Activated CD4-positive, alpha-beta T cell treated with anti-CD3 and anti-CD28 coated beads for 48 hours (primary cell): ENCODE measurements around the gene SEC14L1.
"Not testable (repeated sequence)": the region's sequence is repeated elsewhere in the genome, so short reads cannot be mapped to it uniquely, and the experiment has no call there.

Source experiments
- DNase-seq: peaks from one replicate; pipeline ENCODE4 v3.0.0-alpha.2; 2020

The SEC14L1 gene

DNA sequence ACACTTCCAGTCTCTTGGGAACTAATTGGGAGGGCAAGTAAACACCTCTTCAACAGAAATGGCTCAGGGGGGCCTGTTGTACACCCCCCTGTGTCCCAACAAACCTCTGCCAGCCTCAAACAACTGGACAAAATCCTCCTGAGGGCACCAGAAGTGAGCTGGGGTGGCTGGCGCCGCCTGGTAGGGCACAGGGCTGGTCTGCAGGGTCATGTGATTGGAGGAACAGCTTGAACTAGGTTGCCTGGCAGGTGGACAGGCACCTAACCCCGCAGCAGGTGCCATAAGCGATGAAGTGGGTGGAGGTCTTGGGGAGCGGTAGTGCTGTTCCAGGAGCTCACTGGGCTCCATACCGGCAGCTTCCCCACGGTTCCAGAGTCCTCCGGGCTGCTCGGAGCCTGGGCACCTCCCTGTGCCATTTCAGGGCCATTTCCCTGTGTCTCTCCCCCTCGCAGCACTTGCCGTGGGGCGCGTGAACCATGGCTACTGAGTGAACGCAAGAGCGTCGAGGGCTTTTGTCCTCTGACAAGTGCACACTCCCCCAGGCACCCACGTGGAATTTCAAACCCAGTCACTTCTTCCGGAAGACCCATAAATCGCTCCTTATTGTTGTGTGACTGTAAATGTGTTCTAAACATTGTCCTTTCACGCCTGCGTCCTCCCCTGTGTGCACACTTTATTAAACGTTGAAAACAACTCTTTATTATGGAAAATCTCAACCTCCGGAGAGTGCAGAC lies 101.5 kb downstream of the SEC14L1 start:
- DNase-seq, result no peak

DNA sequence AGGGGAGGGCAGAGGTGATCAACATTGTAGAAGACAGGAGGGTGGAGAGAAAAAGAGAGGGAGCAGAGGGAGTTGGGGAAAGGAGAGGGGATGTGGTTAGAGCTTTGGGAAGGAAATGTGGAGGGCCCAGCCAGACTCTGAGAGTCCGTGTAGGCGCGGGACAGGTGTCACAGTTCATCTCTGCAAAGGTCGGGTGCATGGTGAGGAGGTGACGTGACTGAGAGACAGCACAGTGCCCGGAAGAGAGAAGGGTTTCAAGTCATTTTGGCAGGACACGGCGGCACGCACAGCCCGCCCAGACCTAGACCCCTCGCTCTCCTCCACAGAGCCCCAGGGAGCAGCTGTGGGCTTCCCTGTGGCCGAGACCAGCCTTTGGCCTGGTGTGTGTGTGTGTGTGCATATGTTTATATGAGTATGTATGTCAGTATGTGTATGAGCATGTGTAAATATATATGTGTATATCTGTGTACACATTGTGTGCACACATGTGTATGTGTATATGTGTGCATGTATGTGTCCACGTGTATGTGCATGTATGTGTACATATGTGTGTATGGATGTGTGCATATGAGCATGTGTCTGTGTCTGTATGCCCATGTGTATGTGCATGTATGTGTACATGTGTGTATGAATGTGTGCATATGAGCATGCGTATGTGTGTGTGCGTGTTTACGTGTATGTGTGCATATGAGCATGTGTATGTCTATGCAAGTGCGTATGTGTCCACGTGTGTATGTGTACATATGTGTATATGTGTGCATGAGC lies 104.6 kb downstream of the SEC14L1 start:
- no peak for DNase-seq

DNA sequence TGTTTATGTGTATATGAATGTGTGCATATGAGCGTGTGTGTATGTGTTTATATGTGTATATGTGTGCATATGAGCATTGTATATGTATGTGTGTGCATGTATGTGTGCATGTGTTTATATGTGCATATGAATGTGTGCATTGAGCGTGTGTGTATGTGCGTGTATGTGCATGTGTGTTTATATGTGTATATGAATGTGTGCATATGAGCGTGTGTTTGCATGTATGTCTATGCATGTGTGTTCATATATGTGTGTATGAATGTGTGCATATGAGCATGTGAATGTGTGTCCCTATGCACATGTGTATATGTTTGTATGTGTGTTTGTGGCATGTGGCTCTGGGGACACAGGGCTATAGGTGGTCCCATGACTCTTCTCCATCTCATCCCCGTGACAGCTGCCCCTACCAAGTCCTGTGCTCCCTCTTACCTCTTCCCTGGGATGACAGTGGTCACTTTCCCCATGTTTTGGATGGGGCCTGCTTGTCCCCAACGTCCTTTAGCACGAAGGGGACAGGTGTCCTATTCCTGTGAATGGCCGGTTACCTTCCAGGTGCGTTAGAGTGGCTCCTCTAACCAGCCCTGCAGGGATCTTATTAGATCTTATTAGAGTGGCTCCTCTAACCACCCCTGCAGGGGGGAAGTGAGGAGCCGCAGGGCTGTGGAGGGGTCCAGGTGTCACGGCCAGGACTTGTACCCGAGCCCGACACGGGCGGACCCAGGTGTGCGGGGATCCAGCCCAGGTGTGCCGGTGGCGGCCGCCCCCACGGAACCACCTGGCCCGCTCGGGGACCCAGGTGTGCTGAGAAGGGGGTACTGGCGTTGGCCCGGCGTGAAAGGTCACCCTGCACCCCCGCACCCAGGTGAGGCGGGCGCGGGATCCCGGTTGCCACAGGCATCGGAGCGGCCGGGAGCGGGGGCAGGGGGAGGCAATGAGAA lies 105.6 kb downstream of the SEC14L1 start:
- DNase-seq, result no peak

DNA sequence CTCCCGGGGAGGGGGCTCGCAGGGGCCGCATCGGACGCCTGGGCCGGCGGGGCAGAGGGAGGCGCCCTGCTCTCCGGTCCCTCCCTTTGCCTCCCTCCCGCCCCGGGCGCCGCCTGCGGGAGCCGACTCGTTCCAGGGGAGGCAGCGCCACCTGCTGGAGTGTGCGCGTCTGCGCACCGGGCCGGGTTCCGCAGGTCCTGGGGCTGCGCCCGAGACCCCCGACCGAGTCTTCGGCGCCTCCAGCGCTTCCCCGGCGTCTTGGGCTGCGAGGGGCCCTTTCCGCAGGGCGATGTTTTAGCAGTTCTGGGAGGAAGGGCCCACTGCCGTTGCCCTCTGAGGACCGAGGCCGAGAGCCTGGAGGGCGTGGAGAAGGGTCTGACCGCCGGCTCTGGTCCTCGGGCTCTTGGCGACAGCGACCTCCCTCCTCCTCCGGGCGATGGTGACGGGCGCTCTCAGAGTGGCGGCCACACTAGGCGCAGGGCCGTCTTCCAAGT lies 106.3 kb downstream of the SEC14L1 start:
- peak; percentile 90 for DNase-seq

DNA sequence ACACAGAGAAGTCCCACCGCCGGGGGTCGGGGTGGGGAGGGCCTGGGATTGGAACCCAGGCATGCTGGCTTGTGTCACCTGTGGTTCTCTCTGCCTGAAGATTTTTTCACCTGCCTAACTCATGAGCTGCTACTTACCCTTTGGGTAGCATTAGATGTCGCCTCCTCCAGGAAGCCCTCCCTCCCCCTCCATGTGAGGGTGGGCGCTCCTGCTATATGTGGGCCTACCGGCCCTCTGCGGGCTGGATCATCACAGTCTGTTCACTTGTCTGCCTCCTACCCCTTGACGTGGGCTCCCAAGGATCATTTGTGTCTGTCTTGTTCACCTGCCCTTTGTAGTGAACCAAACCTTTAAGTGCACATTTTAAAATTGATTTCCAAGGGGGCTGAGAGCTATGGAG lies 106.8 kb downstream of the SEC14L1 start:
- no peak for DNase-seq

DNA sequence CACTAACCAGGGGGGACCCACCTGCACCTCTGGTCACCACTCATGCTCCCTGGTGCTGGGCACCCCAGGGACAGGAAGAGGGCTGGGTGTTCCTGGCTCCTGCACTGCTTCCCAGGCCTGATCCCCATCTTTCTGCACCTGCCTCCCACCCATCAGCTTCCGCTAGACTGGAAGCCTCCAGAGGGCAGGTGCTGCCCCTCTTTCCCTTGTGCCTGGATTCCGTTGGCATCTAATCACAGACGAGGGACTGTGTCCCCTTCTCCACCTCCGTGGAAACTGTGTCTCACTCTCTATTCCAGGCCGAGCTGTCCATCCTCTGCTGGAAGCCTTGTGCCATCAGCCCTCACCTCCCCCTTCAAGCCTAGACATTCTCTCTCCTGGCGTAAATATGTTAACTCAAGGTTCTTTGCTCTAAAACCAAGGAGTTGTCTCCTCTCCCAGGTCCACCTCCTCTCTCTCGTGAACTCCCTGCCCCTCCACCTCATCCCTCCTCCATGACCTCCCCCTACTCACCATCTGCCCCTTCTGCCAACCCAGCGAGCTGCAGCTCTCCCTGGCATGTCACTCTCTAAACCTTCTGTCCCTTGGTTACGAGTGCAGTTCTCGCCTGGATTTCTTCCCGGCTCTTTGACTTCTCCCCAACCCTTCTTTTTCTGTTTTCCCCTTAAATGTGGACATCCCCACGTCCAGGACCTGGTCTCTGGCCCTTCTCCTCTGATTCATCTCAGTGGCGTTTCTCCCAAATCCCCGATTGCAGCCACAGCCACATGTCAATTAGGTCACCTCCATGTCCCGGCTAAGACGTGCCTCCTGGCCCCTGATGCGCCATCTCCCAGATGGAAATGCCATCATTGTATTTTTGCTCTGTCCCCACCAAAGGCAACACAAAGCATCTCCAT lies 107.7 kb downstream of the SEC14L1 start:
- no peak for DNase-seq

DNA sequence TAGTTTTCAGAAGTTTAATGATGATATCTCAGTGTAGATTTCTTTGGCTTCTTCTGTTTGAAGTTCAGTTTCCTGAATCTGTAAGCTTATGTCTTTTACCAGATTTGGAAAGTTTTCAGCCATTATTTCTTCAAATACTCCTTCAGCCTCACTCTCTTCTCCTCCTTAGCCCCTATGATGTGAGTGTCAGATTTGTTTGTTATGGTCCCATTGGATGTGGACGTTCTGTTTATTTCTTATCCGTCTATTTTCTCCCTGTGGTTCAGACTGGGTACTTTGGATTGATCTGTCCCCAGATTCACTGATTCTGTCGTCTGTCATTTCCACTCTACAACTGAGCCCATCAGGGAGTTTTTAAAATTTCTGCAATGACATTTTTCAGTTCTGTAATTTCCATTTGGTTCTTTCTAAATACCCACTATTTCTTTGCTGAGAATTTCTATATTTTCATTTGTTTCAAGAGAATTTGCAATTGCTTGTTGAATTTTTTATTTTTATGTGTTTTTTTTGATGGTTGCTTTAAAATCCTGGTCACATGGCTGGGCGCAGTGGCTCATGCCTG lies 110.9 kb downstream of the SEC14L1 start:
- DNase-seq, result no peak

DNA sequence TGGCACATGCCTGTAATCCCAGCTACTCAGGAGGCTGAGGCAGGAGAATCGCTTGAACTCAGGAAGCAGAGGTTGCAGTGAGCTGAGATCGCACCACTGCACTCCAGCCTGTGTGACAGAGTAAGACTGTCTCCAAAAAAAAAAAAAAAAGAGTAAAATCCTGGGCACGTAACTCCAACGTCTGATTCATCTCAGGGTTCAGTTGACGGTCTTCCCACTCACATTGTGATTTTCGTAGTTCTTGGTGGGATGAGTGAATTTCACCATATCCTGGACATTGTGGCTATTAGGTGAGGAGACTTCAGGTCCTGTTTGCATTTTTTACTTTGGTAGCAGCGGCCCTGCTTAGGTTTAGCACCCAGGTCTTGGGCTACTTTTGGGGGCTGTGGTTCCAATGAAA lies 111.5 kb downstream of the SEC14L1 start:
- DNase-seq, result not testable (repeated sequence)

DNA sequence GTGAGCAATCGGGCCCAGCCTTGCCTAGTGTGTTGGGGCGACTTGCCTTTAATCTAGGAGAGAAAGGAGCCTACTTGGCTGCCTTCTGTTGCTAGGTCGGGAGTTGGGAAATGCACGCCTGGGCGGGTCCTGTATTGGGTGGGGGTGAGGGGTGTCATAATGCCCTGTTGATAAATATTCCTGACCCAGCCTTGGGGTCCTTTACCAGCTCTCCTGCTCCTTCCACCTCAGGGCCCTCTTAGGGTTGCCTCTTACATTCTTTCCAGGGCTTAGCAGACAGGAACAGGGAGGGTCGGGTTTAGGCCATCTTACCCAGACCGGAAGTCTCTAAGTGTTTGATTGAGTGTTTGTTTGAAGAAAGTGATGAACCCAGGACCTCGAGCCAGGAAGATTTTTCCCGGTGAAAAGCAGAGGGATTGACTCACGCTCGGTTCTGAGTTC lies 112.9 kb downstream of the SEC14L1 start:
- DNase-seq, result no peak

DNA sequence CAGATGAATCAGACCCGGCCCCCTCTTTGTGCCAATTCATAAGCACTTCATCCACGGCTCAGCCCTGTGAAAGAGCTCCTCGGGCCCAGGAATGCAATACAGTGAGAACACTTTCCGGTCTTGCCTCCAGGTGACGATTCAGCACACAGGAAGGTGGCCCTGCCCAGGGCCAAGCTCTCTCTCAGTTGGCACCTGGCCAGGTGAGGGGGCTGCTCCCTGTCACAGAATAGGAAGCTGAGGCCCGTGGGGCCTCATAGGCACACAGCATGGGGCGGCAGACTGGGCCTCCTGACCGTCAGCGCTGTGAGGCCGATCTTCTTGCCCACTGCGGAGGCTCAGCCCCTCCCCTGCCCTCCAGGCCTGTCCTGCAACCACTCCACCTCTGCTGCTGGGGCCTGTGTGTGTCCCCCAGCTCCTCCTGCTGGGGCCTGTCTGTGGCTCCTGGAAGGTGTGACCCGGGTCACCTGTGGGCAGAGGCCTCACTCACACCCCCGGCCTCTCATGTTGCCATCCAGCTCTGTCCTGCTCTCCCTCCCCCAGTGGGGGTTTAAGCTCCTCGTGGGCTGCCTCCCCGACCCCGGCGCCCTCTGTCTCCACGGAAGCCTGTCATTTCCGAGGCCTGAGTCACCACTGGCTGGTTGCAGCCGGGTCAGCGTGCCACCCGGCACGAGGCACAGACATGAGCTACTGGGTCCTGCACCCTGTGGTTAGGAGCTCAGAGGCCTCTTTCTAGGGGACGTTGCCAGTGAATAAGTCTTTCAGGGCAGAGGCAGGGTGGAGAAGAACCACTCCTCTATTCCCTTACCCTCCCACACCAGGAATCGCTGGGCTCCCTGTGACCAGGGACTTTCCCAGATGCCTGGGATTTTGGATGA lies 114.4 kb downstream of the SEC14L1 start:
- no peak for DNase-seq

DNA sequence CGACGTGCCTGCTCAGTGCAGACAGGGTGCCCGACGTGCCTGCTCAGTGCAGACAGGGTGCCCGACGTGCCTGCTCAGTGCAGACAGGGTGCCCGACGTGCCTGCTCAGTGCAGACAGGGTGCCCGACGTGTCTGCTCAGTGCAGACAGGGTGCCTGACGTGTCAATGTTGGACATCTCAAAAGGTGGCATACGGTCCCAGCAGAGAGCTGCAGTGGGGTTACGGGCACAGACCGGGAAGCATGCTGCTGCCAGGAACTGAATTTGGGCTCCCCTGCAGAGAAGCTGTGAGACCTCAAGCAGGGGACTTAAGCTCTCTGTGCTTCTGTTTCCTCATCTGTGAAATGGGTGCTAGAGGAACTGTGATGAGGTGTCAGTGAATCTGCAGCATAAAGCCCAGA lies 115.2 kb downstream of the SEC14L1 start:
- DNase-seq, result not testable (repeated sequence)

DNA sequence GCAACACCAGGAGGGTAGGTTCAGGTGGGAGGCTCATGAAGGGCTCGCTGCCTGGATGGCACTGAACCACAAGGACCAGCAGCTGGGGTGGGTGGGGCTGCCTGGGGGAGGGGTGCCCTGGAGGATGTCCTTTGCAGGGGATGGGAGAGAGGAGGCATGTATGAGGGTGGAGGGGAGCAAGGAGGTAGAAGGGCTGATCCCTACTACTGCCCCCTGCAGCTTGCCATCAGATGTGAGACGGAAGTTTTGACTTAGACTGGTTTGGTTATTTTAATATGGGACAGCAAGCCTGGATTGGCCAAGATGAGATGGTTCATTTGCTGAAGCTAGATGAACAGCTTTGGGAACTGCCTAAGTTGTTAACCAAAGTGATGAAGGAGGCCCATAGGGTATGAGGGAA lies 115.9 kb downstream of the SEC14L1 start:
- no peak for DNase-seq

DNA sequence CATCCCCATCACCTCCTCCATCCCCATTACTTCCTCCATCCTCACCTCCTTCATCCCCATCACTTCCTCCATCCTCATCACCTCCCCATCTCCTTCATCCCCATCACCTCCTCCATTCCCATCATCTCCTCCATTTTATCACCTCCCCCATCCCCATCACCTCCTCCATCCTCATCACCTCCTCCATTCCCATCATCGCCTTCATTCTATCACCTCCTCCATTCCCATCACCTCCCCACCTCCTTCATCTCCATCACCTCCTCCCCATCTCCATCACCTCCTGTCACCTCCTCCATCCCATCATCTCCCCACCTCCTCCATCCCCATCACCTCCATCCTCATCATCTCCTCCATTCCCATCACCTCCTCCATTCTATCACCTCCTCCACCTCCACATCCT lies 116.4 kb downstream of the SEC14L1 start:
- no peak for DNase-seq

DNA sequence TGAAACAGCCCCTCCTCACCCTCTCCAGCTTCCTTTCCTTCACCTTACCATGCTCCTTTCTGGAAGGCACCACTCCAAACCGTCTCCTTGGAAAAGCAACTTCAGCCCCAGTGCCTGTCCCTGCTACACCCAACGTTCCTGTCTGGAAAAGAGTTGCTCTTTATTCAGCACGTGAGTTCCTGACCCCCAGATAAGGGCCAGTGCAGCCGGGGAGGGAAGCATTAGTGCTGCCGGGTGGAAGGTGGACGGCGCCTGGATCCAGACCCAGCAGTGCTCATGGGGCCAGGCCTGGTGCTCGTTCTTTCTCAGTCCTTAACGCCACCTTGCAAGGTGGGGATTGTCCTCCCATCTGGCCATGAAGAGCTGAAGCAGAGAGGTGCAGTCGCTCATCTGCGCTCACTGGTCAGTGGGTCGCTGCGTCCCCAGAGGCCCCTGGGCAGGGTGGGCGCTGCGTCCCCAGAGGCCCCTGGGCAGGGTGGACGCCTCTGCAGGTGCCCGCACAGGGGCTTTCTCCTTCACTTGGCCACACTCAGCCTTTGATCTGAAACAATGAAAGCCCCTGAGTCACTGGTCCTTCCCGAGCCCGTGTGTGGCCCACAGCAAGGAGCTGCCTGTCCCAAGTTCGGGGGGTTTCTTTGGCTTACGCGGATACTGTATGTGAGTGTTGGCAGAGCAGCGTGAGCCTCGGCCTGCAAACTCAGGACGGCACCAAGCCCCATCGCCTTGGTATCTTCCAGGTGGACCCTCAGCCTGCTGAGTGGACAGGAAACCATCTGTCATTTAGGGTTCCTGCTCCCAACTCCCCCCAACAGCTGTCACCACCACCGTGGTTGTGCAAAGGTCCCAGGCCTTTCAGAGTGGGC lies 117.1 kb downstream of the SEC14L1 start:
- no peak for DNase-seq

DNA sequence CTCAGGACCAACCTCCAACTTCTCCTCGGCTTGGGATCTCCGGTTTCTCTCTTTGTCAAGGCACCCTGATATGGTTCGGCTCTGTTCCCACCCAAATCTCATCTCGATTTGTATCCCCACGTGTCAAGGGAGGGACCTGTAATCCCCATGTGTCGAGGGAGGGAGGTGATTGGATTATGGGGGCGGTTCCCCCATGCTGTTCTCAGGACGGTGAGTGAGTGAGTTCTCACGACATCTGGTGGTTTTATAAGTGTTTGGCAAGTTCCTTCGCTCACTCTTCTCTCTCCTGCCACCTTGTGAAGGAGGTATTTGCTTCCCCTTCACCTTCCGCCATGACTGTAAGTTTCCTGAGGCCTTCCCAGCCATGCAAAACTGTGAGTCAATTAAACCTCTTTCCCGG lies 117.9 kb downstream of the SEC14L1 start:
- DNase-seq, result no peak

DNA sequence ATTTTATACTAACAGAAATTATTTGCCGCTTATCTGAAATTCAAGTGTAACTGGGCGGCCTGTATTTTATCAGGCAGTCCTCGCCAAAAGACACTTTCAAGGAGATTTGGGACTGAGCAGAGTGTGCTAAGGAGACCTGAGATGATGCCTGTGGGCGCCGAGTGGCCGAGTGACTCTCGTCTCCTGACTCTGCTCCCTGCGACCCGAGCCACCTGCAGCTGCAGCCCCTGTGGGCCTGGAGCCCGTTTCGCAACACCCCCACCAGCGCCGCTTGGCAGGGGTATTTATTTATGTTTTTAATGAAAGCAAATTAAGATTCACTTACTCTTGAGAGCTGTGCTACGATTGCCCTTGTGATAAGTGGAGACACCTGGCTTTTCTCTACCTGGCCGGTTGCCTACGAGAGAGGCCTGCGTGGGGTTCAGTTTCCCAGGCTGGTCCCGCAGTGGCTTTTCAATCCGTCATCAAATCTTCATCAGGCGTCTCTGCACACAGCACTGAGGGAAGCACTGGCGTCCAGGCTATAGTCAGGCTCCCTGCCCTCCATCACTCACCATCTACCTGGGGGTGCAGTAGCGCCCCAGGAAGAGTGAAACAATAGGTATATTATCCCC lies 124.0 kb downstream of the SEC14L1 start:
- no peak for DNase-seq

DNA sequence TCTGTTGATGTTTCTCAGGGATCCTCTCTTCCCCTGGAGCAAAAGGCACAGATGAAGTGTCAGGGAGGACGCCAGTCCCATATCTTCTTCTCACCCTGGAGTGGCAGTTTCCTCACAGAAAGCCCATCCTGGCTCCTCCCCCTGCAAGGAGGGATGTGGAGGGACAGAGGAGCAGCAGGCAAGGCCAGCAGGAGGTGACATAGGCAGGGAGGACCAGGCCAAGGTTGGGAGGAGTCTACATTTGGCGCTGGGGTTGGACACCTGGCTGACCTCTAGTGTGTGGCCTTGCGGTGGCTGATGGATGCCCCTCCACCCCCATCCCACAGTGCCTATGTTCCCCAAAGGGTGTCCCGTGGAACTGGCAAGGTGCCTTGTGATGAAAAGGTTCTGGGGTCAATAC lies 125.4 kb downstream of the SEC14L1 start:
- DNase-seq, result no peak
